Trophoblast cell (in vitro differentiated cells and primary cell): ENCODE measurements around the gene LTK.
A peak's percentile ranks its signal among the peaks of the same experiment; 100 is the strongest.

Experiments
- DNase-seq, 2 donors: peaks; one replicate each; pipeline ENCODE4 v3.0.0-alpha.2; 2016
- H2AFZ ChIP-seq: 2 replicates; pipeline ENCODE4 v1.6.1; 2013; ENCODE audit warnings: low read length, moderate library complexity, mild to moderate bottlenecking; ENCODE audit not compliant: insufficient read depth, poor library complexity
- H2AK5ac ChIP-seq: 2 replicates; pipeline ENCODE4 v1.6.1; 2013; ENCODE audit warnings: mild to moderate bottlenecking, low read length
- H2BK120ac ChIP-seq: 2 replicates; pipeline ENCODE4 v1.6.1; 2013; ENCODE audit warnings: low read length, mild to moderate bottlenecking, moderate library complexity; ENCODE audit not compliant: insufficient read depth, poor library complexity
- H2BK12ac ChIP-seq: 2 replicates; pipeline ENCODE4 v1.6.1; 2013; ENCODE audit warnings: mild to moderate bottlenecking, low read length, moderate library complexity
- H2BK5ac ChIP-seq: 2 replicates; pipeline ENCODE4 v1.6.1; 2013; ENCODE audit warnings: low read length, low read depth, moderate library complexity, mild to moderate bottlenecking; ENCODE audit not compliant: poor library complexity
- H3K14ac ChIP-seq: 2 replicates; pipeline ENCODE4 v1.6.1; 2013; ENCODE audit warnings: mild to moderate bottlenecking, low read length
- H3K18ac ChIP-seq: 2 replicates; pipeline ENCODE4 v1.6.1; 2013; ENCODE audit warnings: mild to moderate bottlenecking, low read length
- H3K23ac ChIP-seq: 2 replicates; pipeline ENCODE4 v1.6.1; 2013; ENCODE audit warnings: low read length
- H3K27ac ChIP-seq: 2 replicates; pipeline ENCODE4 v1.5.1; 2013; ENCODE audit warnings: low read depth, mild to moderate bottlenecking, inconsistent platforms, low read length, moderate library complexity
- H3K27me3 ChIP-seq: 2 replicates; pipeline ENCODE4 v1.6.1; 2013; ENCODE audit warnings: inconsistent platforms, mild to moderate bottlenecking, low read length, moderate library complexity; ENCODE audit not compliant: insufficient read depth
- H3K36me3 ChIP-seq, 2 experiments: 1 replicate in 1 of 2; 2 replicates in 1 of 2; pipeline ENCODE4 v1.6.1; 2013; ENCODE audit warnings: low read length in 2 of 2, mild to moderate bottlenecking in 2 of 2, moderate library complexity in 1 of 2; ENCODE audit not compliant: insufficient read depth in 2 of 2, control insufficient read depth in 1 of 2
- H3K4ac ChIP-seq: 2 replicates; pipeline ENCODE4 v1.6.1; 2013; ENCODE audit warnings: low read depth, mild to moderate bottlenecking, low read length, moderate library complexity
- H3K4me1 ChIP-seq, 2 experiments: 1 replicate in 1 of 2; 2 replicates in 1 of 2; pipeline ENCODE4 v1.6.1; 2013; ENCODE audit warnings: low read length in 2 of 2, mild to moderate bottlenecking in 2 of 2, moderate library complexity in 1 of 2; ENCODE audit not compliant: insufficient read depth in 2 of 2, control insufficient read depth in 1 of 2
- H3K4me2 ChIP-seq: 2 replicates; pipeline ENCODE4 v1.6.1; 2013; ENCODE audit warnings: inconsistent platforms, mild to moderate bottlenecking, low read length, moderate library complexity
- H3K4me3 ChIP-seq: 2 replicates; pipeline ENCODE4 v1.5.1; 2013; ENCODE audit warnings: mild to moderate bottlenecking, low read depth, low read length, inconsistent platforms
- H3K79me1 ChIP-seq: one replicate; pipeline ENCODE4 v1.6.1; 2013; ENCODE audit warnings: low read length
- H3K79me2 ChIP-seq: 2 replicates; pipeline ENCODE4 v1.6.1; 2013; ENCODE audit warnings: low read length, mild to moderate bottlenecking; ENCODE audit not compliant: control insufficient read depth, insufficient read depth, poor library complexity
- H3K9ac ChIP-seq: 2 replicates; pipeline ENCODE4 v1.6.1; 2013; ENCODE audit warnings: mild to moderate bottlenecking, low read length
- H3K9me3 ChIP-seq: 2 replicates; pipeline ENCODE4 v1.6.1; 2013; ENCODE audit warnings: low read depth, mild to moderate bottlenecking, control low read depth, inconsistent platforms, low read length; ENCODE audit not compliant: insufficient read depth
- H4K12ac ChIP-seq: 2 replicates; pipeline ENCODE4 v1.6.1; 2013; ENCODE audit warnings: low read depth, mild to moderate bottlenecking, low read length, moderate library complexity
- H4K8ac ChIP-seq: 2 replicates; pipeline ENCODE4 v1.6.1; 2013; ENCODE audit warnings: low read depth, mild to moderate bottlenecking, low read length, moderate library complexity
- H4K91ac ChIP-seq: one replicate; pipeline ENCODE4 v1.6.1; 2013; ENCODE audit warnings: low read depth, mild to moderate bottlenecking, low read length, moderate library complexity
- WGBS: extraction: QIAGEN DNeasy Blood & Tissue Kit; methylation state at CpG from one replicate; pipeline ENCODE4 v1.1.7; 2013; ENCODE audit warnings: missing lambda C conversion rate; ENCODE audit not compliant: insufficient read length, insufficient coverage; ENCODE audit errors: extremely low coverage; 5-methylcytosine and 5-hydroxymethylcytosine counted together

The LTK gene

GRCh38 chr15:41495736-41496599 lies 17.7 kb downstream of the LTK start:
- Histone ChIP-seq H2BK12ac (no peak overlapping the region), H3K4me3 (no peak overlapping the region), H3K9ac (no peak overlapping the region), H4K91ac (no peak overlapping the region), H2AK5ac (no peak overlapping the region), H3K79me1 (no peaks in the 10 kb centered on the region), H3K18ac (no peak overlapping the region), H4K12ac (no peak overlapping the region), H3K14ac (no peak overlapping the region), H2BK120ac (no peak overlapping the region), H3K27ac (no peak overlapping the region), H3K36me3 (no peaks in the 10 kb centered on the region), H2AFZ (peak overlapping the region; percentile 42), H2BK5ac (no peak overlapping the region), H3K9me3 (peaks cover 4% of the 10 kb centered on the region), H3K23ac (no peak overlapping the region), H3K4ac (no peak overlapping the region), H3K4me2 (peak overlapping the region; percentile 94), H4K8ac (no peak overlapping the region), H3K4me1 (peaks cover 13 to 36% of the 10 kb centered on the region in 2 experiments), H3K79me2 (no peaks in the 10 kb centered on the region), H3K27me3 (peaks cover 65% of the 10 kb centered on the region)
- no CpG with 5 or more reads among the region's 59 CpGs for WGBS
- DNase-seq, result peak; percentile 50 to 78

- Histone ChIP-seq H3K36me3 (no peaks in the 10 kb centered on the region), H3K27me3 (peaks cover 61% of the 10 kb centered on the region), H3K9me3 (peaks cover 4% of the 10 kb centered on the region), H3K4ac (no peak overlapping the region), H4K8ac (no peak overlapping the region), H3K4me1 (peaks cover 13 to 36% of the 10 kb centered on the region in 2 experiments), H3K27ac (no peak overlapping the region), H2BK120ac (no peak overlapping the region), H3K4me2 (peak overlapping the region; percentile 94), H4K12ac (no peak overlapping the region), H3K23ac (no peak overlapping the region), H3K14ac (no peak overlapping the region), H3K18ac (no peak overlapping the region), H3K79me1 (no peaks in the 10 kb centered on the region), H2BK12ac (no peak overlapping the region), H2AK5ac (no peak overlapping the region), H3K79me2 (no peaks in the 10 kb centered on the region), H3K9ac (no peak overlapping the region), H2BK5ac (no peak overlapping the region), H4K91ac (no peak overlapping the region), H2AFZ (no peak overlapping the region), H3K4me3 (no peak overlapping the region)
- WGBS, result no CpG with 5 or more reads among the region's 60 CpGs
- DNase-seq, result peak in 1 of 2 donors; percentile 24
Measured at GRCh38 chr15:41494922-41495735, 18.5 kb downstream of the LTK start.

GRCh38 chr15:41494190-41494921 lies 19.3 kb downstream of the LTK start:
- Histone ChIP-seq H3K79me1 (no peaks in the 10 kb centered on the region), H2AK5ac (no peak overlapping the region), H3K4ac (no peak overlapping the region), H2BK120ac (no peak overlapping the region), H3K14ac (no peak overlapping the region), H3K23ac (no peak overlapping the region), H2BK12ac (no peak overlapping the region), H3K18ac (no peak overlapping the region), H4K91ac (no peak overlapping the region), H3K9me3 (peaks cover 4% of the 10 kb centered on the region), H2AFZ (no peak overlapping the region), H3K27me3 (peaks cover 57% of the 10 kb centered on the region), H3K79me2 (no peaks in the 10 kb centered on the region), H3K4me2 (peak overlapping the region; percentile 94), H3K27ac (no peak overlapping the region), H4K12ac (no peak overlapping the region), H3K36me3 (no peaks in the 10 kb centered on the region), H3K4me1 (peaks cover 13 to 36% of the 10 kb centered on the region in 2 experiments), H2BK5ac (no peak overlapping the region), H4K8ac (no peak overlapping the region), H3K9ac (no peak overlapping the region), H3K4me3 (peak overlapping the region; percentile 39)
- peak in 1 of 2 donors; percentile 36 for DNase-seq
- WGBS, result no CpG with 5 or more reads among the region's 77 CpGs

- Histone ChIP-seq H2BK120ac (no peak overlapping the region), H3K79me2 (no peaks in the 10 kb centered on the region), H3K4me1 (peaks cover 13 to 36% of the 10 kb centered on the region in 2 experiments), H3K27me3 (peaks cover 54% of the 10 kb centered on the region), H3K27ac (no peak overlapping the region), H4K91ac (no peak overlapping the region), H3K14ac (no peak overlapping the region), H2BK12ac (no peak overlapping the region), H3K23ac (no peak overlapping the region), H4K12ac (no peak overlapping the region), H2AK5ac (no peak overlapping the region), H2BK5ac (no peak overlapping the region), H3K4ac (no peak overlapping the region), H3K79me1 (no peaks in the 10 kb centered on the region), H3K4me3 (peak overlapping the region; percentile 39), H3K9ac (no peak overlapping the region), H3K4me2 (peak overlapping the region; percentile 94), H3K36me3 (no peaks in the 10 kb centered on the region), H3K18ac (no peak overlapping the region), H2AFZ (no peak overlapping the region), H4K8ac (no peak overlapping the region), H3K9me3 (peaks cover 4% of the 10 kb centered on the region)
- no CpG with 5 or more reads among the region's 41 CpGs for WGBS
- DNase-seq, result no peak
Measured at GRCh38 chr15:41493902-41494189, 19.8 kb downstream of the LTK start.
